ENCODE measurements around the gene PXDC1. TPM values are rescaled to one million over a fixed set of nuclear protein-coding genes. Genes with fewer than 3 reads are reported as not detected.
A peak's percentile ranks its signal among the peaks of the same experiment; 100 is the strongest.

PXDC1 gene
- total and polyA plus RNA-seq, 10 donors = 17.7 to 51.5 (median 32.0) TPM

DNA sequence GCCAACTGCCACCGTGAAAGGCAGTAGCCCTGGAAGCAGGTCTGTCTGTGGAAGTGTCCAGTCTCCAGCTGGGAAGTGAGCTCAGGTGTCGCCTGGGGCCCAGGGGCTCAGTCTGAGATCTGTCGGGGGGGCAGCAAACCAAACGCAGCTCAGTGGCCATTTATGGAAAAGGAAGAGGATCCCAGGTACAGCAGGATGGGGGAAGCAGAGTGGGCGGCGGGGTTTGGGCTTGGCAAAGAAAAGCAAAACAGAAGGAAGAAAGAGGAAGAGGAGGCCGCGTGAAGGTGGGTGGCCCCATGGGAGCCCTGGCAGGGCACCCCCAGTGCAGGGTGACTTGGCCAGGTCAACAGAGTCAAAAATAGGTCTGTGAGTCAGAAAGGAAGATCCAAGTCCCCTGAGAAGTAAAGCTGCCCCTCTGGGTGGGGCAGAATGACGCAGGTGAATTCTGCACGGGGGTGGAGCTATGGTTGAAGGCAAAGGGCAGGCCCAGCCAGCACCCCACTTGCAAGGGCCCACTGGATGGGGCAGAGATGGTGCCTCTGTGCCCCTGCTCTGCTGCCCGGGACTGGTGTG lies 5.3 kb downstream of the PXDC1 start:
- no peak for DNase-seq
- H3K27ac ChIP-seq = peak overlapping the region in 5 of 8 donors; percentile 24 to 79 (median 62)
- H3K4me1 ChIP-seq = peaks cover 21 to 100% (median 86%) of the 10 kb centered on the region in 6 donors
- peak overlapping the region in 1 of 8 donors; percentile 17 for H3K4me3 ChIP-seq
- TF ChIP-seq POLR2A (IDR thresholded peaks at IDR 0.05) = no peak
- peak in 1 of 3 donors; percentile 15 for TF ChIP-seq POLR2AphosphoS5 (IDR thresholded peaks at IDR 0.05)
- TF ChIP-seq, protein P1, sequence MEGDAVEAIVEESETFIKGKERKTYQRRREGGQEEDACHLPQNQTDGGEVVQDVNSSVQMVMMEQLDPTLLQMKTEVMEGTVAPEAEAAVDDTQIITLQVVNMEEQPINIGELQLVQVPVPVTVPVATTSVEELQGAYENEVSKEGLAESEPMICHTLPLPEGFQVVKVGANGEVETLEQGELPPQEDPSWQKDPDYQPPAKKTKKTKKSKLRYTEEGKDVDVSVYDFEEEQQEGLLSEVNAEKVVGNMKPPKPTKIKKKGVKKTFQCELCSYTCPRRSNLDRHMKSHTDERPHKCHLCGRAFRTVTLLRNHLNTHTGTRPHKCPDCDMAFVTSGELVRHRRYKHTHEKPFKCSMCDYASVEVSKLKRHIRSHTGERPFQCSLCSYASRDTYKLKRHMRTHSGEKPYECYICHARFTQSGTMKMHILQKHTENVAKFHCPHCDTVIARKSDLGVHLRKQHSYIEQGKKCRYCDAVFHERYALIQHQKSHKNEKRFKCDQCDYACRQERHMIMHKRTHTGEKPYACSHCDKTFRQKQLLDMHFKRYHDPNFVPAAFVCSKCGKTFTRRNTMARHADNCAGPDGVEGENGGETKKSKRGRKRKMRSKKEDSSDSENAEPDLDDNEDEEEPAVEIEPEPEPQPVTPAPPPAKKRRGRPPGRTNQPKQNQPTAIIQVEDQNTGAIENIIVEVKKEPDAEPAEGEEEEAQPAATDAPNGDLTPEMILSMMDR (IDR thresholded peaks at IDR 0.05 in 8 of 11, conservative IDR thresholded peaks at IDR 0.05 in 3 of 11) = no peak
- H3K36me3 ChIP-seq = no peaks in the 10 kb centered on the region
- peaks cover 0 to 16% (median 6%) of the 10 kb centered on the region in 7 donors for H3K27me3 ChIP-seq (replicated peaks in 1 of 7)
- intact Hi-C loops (cut with DNase I; ENCODE audit: low total_unique reads) = loop anchor here (10.0 kb wide), 2 partner anchors 139 to 409 kb away; no protein-coding TSS in a partner anchor
- WGBS, 5 donors = 47 to 59% (median 52%) methylated on average over 11 of the region's 11 CpGs
- H3K9me3 ChIP-seq = no peaks in the 10 kb centered on the region

DNA sequence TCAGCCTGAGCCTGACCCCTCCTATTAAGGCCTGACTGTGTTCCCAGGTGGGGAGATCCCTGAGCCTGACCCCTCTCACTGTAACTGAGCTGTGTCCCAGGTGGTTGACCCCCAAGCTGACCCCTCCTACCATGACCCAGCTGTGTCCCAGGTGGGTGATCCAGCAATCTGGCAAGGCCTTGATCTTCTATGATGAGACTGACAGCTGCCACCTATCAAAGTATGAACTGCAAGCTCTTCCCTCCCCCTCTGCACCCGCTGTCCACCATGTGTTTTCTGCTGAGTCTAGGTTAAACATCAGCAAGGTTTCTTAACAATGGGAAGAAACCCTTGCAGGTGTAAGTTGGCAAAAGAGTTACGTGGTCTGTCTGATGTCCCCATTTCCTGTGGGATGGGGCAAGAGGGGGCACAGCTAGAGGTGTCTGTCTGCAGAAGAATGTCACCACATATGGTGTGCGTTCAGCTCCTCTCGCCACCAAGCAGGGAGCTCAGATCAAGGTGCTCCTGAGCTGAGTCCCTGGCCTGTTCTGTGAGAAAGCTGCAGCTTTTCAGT lies 5.9 kb downstream of the PXDC1 start:
- intact Hi-C loops (cut with DNase I; ENCODE audit: low total_unique reads) = loop anchor here (10.0 kb wide), 2 partner anchors 139 to 409 kb away; no protein-coding TSS in a partner anchor
- Histone ChIP-seq H3K4me3 (peak overlapping the region in 1 of 8 donors; percentile 13), H3K36me3 (no peaks in the 10 kb centered on the region), H3K4me1 (peaks cover 22 to 100% (median 84%) of the 10 kb centered on the region in 6 donors), H3K27me3 (replicated peaks in 1 of 7) (peaks cover 0 to 11% (median 1%) of the 10 kb centered on the region in 7 donors), H3K27ac (peak overlapping the region in 5 of 8 donors; percentile 24 to 79 (median 62)), H3K9me3 (no peaks in the 10 kb centered on the region)
- 51 to 88% (median 55%) methylated on average over 2 to 4 of the region's 4 CpGs for WGBS, 5 donors
- no peak for DNase-seq
- no peak for TF ChIP-seq POLR2AphosphoS5 (IDR thresholded peaks at IDR 0.05)
- TF ChIP-seq, protein P1 (IDR thresholded peaks at IDR 0.05 in 8 of 11, conservative IDR thresholded peaks at IDR 0.05 in 3 of 11) = no peak

DNA sequence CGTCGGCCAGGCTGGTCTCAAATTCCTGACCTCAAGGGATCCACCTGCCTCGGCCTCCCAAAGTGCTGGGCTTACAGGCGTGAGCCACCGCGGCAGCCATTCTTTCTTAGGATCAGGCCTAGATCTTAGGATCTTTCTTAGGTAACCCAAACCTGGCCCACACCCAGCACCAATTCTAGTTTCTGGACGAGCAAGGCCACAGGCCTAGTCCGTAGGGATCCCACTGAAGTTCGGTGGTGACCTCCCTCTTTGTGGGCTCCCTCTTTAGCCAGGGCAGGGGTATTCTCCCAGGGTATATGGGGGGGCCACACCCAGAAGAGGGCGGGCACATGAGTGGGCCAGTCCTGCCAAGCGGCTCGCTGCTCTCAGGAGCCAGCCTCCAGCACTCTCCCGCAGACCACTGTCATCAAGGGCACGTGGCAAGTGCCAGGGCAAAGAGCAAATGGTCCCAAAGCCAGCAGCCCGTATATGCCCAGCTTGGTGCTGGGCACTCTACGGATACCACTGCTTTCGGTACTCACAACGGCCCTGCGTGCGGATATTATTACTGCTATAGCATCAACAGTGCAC lies 6.5 kb downstream of the PXDC1 start:
- WGBS, 5 donors = 94 to 98% (median 96%) methylated on average over 18 to 20 of the region's 20 CpGs
- DNase-seq = no peak
- Histone ChIP-seq H3K27ac (peak overlapping the region in 3 of 8 donors; percentile 62 to 79 (median 66)), H3K4me1 (peaks cover 22 to 97% (median 81%) of the 10 kb centered on the region in 6 donors), H3K9me3 (no peaks in the 10 kb centered on the region), H3K27me3 (replicated peaks in 1 of 7) (peaks cover 0 to 4% (median 0%) of the 10 kb centered on the region in 7 donors), H3K4me3 (no peak overlapping the region), H3K36me3 (no peaks in the 10 kb centered on the region)
- TF ChIP-seq POLR2A (IDR thresholded peaks at IDR 0.05) = no peak
- TF ChIP-seq, protein P1 (IDR thresholded peaks at IDR 0.05 in 8 of 11, conservative IDR thresholded peaks at IDR 0.05 in 3 of 11) = no peak
- no peak for TF ChIP-seq POLR2AphosphoS5 (IDR thresholded peaks at IDR 0.05)
- intact Hi-C loops (cut with DNase I; ENCODE audit: low total_unique reads) = loop anchor here (5.0 to 10.0 kb wide), 4 partner anchors 140 to 410 kb away; no protein-coding TSS in a partner anchor
